ENCODE data around the gene C3orf33. TPM values are rescaled to one million over a fixed set of nuclear protein-coding genes. Genes with fewer than 3 reads are reported as not detected.

C3orf33 gene
- total RNA-seq, 1 experiment from 2014 or later, result 4.7 TPM

GRCh38 chr3:155854141-155854940 lies 48.3 kb upstream of the C3orf33 start, which contains the start of gene SLC33A1 (continued):
- no peak for TF ChIP-seq REST (IDR thresholded peaks at IDR 0.05; ENCODE audit: low read depth)
- peak; percentile 84 for TF ChIP-seq POLR2AphosphoS5 (IDR thresholded peaks at IDR 0.05; ENCODE audit: low read depth, low read length)
- 0 out of 2 replicates have a peak, but pooled peaks have one; percentile 6 for TF ChIP-seq JUND (IDR thresholded peaks at IDR 0.05)
- peak; percentile 40 for TF ChIP-seq TCF7L2 (IDR thresholded peaks at IDR 0.05; ENCODE audit: borderline replicate concordance, extremely low read depth, insufficient read depth, insufficient read length)
- TF ChIP-seq, protein P1, sequence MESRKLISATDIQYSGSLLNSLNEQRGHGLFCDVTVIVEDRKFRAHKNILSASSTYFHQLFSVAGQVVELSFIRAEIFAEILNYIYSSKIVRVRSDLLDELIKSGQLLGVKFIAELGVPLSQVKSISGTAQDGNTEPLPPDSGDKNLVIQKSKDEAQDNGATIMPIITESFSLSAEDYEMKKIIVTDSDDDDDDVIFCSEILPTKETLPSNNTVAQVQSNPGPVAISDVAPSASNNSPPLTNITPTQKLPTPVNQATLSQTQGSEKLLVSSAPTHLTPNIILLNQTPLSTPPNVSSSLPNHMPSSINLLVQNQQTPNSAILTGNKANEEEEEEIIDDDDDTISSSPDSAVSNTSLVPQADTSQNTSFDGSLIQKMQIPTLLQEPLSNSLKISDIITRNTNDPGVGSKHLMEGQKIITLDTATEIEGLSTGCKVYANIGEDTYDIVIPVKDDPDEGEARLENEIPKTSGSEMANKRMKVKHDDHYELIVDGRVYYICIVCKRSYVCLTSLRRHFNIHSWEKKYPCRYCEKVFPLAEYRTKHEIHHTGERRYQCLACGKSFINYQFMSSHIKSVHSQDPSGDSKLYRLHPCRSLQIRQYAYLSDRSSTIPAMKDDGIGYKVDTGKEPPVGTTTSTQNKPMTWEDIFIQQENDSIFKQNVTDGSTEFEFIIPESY (IDR thresholded peaks at IDR 0.05; ENCODE audit: extremely low read depth, insufficient replicate concordance, low read length), result peak; percentile 78

Data from HCT116 (cell line).